ENCODE results near the gene FBXL2.

DNA sequence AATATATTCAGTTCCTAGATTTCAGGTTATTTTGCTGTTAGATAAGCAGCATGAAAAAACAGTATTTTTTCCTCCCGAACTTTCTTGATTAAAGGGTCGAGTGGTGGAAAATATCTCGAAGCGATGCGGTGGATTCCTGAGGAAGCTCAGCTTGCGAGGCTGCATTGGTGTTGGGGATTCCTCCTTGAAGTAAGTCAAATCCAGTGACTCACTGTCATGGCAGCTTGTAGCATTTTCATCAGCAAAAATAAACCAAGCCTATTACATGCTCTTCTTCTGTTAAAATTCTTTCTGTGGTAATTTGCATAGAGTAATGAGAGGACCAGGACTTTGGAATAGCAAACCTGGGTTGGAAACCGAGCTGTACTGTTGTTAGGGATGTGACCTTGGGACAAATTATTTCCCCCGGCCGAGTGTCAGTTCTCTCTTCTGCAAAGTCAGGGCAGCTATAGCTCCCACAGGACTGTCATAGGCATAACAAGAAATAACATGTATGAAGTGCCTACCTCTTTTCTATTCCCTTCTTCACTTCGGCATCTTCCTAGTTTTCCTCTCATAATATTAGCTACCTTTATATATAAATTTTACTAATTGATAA, 87.4 kb downstream of the FBXL2 start:
- TF ChIP-seq POLR2A (IDR thresholded peaks at IDR 0.05; ENCODE audit: low read length) (no peak), GATA1 (IDR thresholded peaks at IDR 0.05; ENCODE audit: low read depth, low read length) (no peak)

Measured in erythroblast (primary cell).